Right ventricle myocardium inferior (tissue), 1 donor: ENCODE results near the gene DCC. TPM values are rescaled to one million over a fixed set of nuclear protein-coding genes. Genes with fewer than 3 reads are reported as not detected.
"Not testable (repeated sequence)": the region's sequence is repeated elsewhere in the genome, so short reads cannot be mapped to it uniquely, and the experiment has no call there.

Experiments
- ATAC-seq: fragments of 200-7000 bp; cut with Tn5 transposase; one replicate; pipeline ENCODE4 v1.9.1; 2020; ENCODE audit warnings: mild to moderate bottlenecking, moderate library complexity
- DNase-seq: peaks from one replicate; pipeline ENCODE4 v3.0.0; 2021; ENCODE audit errors: missing footprints
- intact Hi-C: fragments of 100-400 bp; cut with DNase I; formaldehyde crosslinking; loops from one replicate; pipeline ENCODE4 v1.11.0; 2022
- total RNA-seq: library from RNA; stranded (reverse); fragmentation: NEBNext Ultra II Directional; extraction: Animal tissue kit (Norgen Biotek cat#: 25700); gene quantifications from one replicate; pipeline ENCODE4 v1.2.1, GENCODE V29; 2021
- donor health status: DM: no; HTN: yes; CAD: no; lungs with severe emphysema.

The DCC gene
- total RNA-seq, 1 donor from 2014 or later, result not detected

GRCh38 chr18:52343731-52344340, 3.8 kb downstream of the DCC start:
- intact Hi-C loops, result no loop called here
- ATAC-seq, result no peak
- no peak for DNase-seq

- DNase-seq (no peak), ATAC-seq (no peak)
- intact Hi-C loops, result no loop called here
These were observed 4.9 kb downstream of the DCC start for GRCh38 chr18:52344881-52345280.

GRCh38 chr18:52345428-52345827, 5.4 kb downstream of the DCC start:
- intact Hi-C loops, result no loop called here
- DNase-seq, result no peak
- ATAC-seq, result no peak

- DNase-seq (no peak), ATAC-seq (no peak)
- intact Hi-C loops, result no loop called here
These were observed 8.2 kb downstream of the DCC start for GRCh38 chr18:52348209-52348608.

GRCh38 chr18:52349498-52349897, 9.5 kb downstream of the DCC start:
- no peak for DNase-seq
- intact Hi-C loops, result no loop called here
- ATAC-seq, result no peak

GRCh38 chr18:52352920-52353319, 12.9 kb downstream of the DCC start:
- intact Hi-C loops, result no loop called here
- DNase-seq, result no peak
- no peak for ATAC-seq

GRCh38 chr18:52353589-52353988, 13.6 kb downstream of the DCC start:
- DNase-seq (no peak), ATAC-seq (no peak)
- intact Hi-C loops, result no loop called here

- intact Hi-C loops, result no loop called here
These were observed 23.9 kb downstream of the DCC start for GRCh38 chr18:52363861-52364260.

GRCh38 chr18:52366851-52367250, 26.9 kb downstream of the DCC start:
- DNase-seq, ATAC-seq, intact Hi-C loops: not testable (repeated sequence)

More at GRCh38 chr18:52363861-52364260, 23.9 kb downstream of the DCC start:
- ATAC-seq (no peak), DNase-seq (no peak)

- no peak for ATAC-seq
- no peak for DNase-seq
- intact Hi-C loops, result no loop called here
These were observed 28.2 kb downstream of the DCC start for GRCh38 chr18:52367953-52368742.

GRCh38 chr18:52370841-52371240, 30.8 kb downstream of the DCC start:
- intact Hi-C loops, result no loop called here
- ATAC-seq (no peak), DNase-seq (no peak)

- DNase-seq (no peak), ATAC-seq (no peak)
- intact Hi-C loops, result no loop called here
These were observed 36.1 kb downstream of the DCC start for GRCh38 chr18:52376104-52376503.

GRCh38 chr18:52377094-52377493, 37.1 kb downstream of the DCC start:
- intact Hi-C loops, result no loop called here
- DNase-seq, result no peak
- ATAC-seq, result no peak

- ATAC-seq (no peak), DNase-seq (no peak)
- intact Hi-C loops, result no loop called here
These were observed 46.3 kb downstream of the DCC start for GRCh38 chr18:52386306-52386705.

GRCh38 chr18:52387175-52387574, 47.2 kb downstream of the DCC start:
- ATAC-seq (no peak), DNase-seq (no peak)
- intact Hi-C loops, result no loop called here

- no peak for DNase-seq
- intact Hi-C loops, result no loop called here
- ATAC-seq, result no peak
These were observed 52.0 kb downstream of the DCC start for GRCh38 chr18:52391810-52392559.

GRCh38 chr18:52394602-52395001, 54.6 kb downstream of the DCC start:
- no peak for DNase-seq
- ATAC-seq, result no peak
- intact Hi-C loops, result no loop called here

GRCh38 chr18:52395146-52395852, 55.3 kb downstream of the DCC start:
- ATAC-seq, result no peak
- intact Hi-C loops, result no loop called here
- DNase-seq, result no peak

- DNase-seq (no peak), ATAC-seq (no peak)
- intact Hi-C loops, result no loop called here
These were observed 61.2 kb downstream of the DCC start for GRCh38 chr18:52401236-52401635.
